Activated CD4-positive, alpha-beta T cell treated with anti-CD3 and anti-CD28 coated beads, Interleukin-2, amount 50 U/mL, for 16 hours (primary cell): ENCODE measurements around the gene RAD51AP1.
A peak's percentile ranks its signal among the peaks of the same experiment; 100 is the strongest.

Experiments
- DNase-seq: peaks from one replicate; pipeline ENCODE4 v3.0.0-alpha.2; 2020

RAD51AP1 gene

GRCh38 chr12:4552191-4552590 lies 13.5 kb downstream of the RAD51AP1 start:
- DNase-seq, result no peak

DNA sequence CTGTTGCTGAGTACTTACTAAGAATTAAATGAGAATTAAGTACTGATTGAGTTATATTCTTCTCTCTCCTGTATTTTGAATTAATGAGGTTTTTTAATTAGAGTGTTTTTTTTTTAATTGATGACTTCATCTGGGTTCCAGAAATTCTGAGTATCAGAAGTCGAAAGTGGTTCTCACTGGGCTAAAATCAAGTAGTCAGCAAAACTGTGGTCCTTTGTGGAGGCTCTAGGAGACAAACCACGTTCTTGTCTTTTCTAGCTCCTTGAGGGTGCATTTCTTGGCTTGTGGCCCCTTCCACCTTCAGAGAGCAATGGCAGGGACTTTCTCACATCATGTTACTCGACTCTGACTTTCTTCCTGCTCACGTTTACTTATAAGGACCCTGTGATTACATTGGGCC lies 15.3 kb downstream of the RAD51AP1 start:
- DNase-seq, result no peak

- no peak for DNase-seq
Observed at GRCh38 chr12:4555804-4556203, 17.1 kb downstream of the RAD51AP1 start.

DNA sequence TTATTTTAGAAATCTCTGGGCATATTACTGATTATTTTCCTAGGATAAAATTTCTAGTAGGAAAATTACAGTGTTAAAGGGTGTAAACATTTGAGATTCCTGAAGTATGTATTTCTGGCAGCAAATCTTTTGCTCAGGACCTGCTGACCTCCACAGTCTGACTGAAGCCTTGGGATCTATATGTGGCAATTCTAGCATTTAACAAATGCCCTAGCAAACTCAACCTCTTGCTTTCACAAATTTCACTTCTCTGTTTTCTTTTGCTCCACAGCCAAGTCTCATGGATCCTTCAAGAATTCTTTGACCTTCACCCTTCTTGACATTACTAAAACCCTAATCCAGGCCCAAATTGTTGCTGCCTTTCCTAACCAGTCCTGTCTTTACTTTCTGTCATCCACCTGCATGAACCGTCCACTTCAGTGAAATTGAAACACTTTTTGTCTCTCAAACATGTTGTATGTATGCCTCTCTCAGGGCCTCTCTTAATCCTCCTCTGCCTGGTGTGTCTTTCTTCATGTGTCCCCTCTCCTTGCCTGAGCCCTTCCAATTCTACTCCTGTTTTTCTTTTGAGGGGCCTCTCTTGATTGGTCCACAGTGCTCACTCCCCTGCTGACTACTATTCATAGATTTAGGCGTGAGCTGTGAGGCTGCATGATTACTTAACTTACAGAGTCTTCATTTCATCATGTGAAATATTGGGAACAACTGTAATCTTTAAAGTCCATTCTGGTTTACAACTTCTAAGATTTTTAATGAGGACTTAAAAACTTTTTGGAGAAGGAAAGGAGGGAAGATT lies 18.2 kb downstream of the RAD51AP1 start:
- DNase-seq, result no peak

GRCh38 chr12:4557586-4557985 lies 18.9 kb downstream of the RAD51AP1 start:
- no peak for DNase-seq

GRCh38 chr12:4558171-4558570 lies 19.5 kb downstream of the RAD51AP1 start:
- no peak for DNase-seq

- DNase-seq, result no peak
Observed at GRCh38 chr12:4562034-4562657, 23.5 kb downstream of the RAD51AP1 start, which contains the start of gene DYRK4. DYRK4 (plus strand) TSS chr12:4562208; CDS start chr12:4562246, 38 bp downstream.

DNA sequence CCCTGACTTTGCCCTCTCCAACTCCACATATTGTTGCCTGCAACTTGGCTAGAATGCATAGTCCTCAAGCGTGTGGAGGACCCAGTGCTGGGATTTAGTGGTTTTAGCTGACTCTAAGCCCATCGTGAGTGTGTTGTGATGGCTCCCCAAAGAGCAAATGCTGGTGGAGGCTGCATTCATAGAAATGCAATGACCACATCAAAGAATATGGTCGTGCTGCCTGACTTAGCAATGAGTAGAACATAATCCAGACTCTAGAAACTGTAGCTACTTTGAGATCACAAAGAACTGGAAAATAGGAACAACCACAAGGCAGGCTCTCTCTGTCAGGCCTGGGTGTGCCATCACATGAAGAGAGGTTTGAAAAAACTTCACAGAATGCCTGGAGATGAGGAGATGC lies 24.6 kb downstream of the RAD51AP1 start:
- DNase-seq, result no peak

DNA sequence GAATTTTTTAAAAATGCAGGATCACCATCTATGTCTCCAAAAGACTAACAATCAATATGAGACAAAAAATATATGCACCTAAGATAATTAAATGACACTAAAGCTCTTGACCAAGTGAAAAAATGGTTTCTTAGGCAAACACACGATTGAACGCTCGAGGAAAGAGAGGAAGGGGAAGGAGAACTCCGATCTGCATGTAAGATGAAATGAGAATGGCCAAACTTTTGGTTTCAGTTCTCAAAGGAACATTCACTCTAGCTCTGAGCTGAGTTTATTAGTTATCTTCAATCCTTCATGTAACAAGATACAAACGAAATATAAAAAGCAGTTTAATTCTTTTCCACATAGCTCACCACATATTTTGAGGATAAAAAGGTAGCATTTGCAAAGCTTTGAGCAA lies 26.1 kb downstream of the RAD51AP1 start:
- DNase-seq, result no peak

DNA sequence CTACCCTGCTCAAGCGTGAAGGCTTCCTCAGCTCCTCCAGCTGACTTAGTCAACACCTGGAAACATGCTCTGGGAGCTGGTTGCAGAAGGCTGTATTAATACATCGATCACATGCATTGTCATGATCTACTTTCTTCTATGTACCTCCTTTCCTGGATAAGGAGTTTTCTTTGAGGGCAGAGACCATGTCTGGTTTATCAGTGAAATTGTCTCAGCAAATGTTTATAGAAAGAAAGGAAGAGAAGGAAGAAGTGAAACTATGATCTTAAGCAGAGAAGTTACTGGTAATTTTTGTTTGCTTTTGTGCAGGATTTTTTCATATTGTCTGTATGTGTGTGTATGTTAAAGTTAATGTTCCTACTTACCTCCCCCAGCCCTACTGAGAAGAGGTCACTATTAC lies 27.8 kb downstream of the RAD51AP1 start:
- DNase-seq, result no peak

DNA sequence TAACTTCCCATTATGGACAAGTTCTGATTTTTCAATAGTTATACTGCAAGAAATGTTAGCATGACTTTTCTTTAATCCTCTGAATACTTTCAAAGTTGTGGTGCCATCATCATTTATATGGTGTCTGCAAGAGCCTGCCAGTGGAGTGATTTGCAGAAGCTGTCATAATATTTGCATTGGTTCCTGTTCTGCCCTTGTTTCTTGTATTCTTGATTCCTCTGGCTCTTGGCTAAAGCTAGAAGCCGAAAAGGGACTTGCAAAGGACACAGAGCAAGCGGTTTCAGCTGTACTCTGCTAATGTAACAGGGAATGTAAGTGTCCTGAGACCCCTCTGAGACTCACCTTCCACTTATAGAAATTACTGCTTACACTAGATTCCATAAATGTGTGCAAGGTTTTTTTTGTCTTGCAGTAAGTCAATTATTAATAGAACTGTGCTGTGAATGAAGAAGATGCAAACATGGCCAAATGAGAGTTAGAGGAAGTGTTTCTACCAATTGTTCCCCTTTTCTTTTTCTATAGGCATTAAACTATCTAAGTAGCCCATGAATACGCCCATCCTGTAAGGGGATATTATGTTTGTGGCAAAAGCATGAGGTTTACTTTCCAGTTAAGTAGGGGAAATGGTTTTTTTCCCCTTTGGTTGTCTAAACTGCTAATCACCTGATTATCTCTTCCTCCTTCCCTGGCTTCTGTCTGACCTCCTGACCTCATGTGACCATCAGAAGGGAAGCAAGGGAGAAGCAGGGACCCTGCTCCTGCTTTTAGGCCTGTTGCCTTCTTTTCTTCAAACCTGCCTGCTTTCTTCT lies 28.6 kb downstream of the RAD51AP1 start:
- no peak for DNase-seq

DNA sequence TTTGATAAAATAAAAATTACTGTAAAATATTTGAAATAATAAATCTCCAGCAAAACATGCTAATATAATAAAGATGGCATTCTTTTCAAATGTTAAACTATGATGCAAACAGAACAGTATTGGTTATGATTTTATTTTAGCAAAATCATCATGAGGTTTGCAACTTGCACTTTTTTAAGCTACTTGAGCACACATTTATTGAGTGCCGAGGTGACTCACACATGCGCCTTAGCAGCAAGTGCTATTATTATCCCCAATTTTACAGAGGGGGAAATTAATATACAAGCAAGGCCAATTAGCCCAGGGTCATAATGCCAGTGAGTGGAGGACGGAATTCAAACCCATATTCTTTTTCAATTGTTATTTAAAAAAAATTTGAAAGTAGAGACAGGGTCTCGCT lies 30.6 kb downstream of the RAD51AP1 start:
- DNase-seq, result no peak

DNA sequence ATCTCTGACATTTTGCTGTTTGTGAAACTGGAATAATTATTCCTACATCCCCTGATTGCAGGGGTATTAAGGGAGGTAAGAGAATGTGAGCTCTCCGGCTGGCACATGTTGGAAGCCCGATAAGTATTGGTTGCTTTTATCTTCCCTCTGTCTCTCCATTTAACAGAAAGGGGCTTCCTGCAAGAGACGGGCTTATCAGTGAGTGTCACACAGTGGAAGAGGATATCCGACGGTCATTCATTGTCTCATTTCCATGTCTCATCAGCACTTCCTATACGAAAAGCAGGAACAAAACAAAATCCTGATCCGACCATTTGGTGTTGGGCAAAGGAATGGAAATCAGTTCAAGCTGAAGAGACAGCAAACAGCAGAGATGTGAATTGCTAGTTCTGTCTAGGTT lies 34.0 kb downstream of the RAD51AP1 start:
- DNase-seq, result no peak

DNA sequence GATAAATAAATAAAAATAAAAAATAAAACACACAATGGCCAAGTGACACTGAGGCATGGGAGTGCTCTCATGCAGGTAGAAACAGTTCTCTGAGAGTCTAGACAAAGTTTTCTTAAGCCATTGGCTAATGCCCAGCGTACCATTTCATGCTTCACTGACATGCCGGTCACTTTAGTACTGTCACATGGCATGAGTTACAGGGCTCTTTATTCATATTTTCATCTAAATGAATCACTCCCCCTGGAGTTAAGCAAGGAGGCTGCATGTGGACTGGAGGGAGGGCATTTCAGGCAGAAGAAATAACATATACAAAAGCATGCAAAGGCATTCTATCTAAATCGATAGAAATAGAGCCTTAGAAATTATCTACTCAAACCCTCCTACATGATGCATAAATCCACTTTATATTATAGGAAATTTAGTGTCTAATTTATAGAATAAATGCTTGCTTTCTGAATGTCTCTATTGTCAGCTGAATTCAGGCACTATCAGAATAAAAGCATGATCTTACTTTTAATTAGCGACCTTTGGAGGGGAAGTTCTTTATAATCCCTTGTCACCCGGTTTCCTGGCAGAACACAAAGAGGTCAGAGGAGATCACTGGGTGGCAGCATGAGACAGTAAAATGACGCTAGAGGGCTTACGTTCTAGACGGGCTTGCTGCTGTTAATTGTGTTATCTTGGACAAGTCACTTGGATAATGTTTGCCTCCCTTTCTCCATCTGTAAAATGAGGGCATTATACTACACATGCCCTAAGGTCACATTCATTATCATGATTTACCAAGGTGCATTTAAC lies 40.8 kb downstream of the RAD51AP1 start:
- peak; percentile 11 for DNase-seq

DNA sequence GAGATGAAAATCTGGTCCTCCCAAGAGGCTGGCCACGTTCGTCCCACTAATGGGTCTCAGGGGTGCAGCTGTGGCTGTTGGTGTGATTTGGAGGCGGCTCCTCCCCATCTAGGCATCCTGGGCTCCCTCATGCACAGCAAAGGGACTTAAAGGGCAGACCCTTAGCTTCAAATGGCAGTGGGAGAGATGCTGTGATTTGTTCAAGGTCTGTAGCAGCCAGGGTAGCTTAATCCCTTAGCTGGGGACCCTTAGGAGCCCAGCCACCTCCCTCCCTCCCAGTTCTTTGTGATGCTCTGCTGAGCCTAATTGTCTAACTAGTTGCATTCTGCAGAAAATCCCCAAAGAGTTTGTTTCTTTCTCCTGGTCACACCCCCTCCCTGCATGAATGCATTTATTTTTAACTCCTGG lies 41.6 kb downstream of the RAD51AP1 start:
- DNase-seq, result no peak

GRCh38 chr12:4584281-4584680 lies 45.6 kb downstream of the RAD51AP1 start:
- no peak for DNase-seq

DNA sequence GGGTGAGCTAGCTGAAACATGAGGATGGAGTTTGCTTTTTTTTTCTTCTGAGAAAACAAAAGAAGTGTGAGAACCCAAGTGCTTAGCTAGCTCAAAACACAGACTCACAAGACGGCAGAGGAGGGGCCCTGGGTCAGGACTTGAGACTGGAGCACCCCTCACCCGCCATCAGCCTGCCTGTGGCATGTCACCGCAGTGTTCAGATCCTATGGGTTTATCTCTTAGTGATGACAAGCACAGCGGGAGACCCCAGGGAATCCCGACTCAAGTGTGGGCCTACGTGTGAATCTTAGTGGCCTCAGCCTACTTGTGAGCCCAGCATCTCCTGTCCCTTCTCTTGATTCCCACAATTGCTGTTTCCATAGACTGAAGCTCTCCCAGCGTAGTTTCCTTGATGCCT lies 46.2 kb downstream of the RAD51AP1 start:
- no peak for DNase-seq

DNA sequence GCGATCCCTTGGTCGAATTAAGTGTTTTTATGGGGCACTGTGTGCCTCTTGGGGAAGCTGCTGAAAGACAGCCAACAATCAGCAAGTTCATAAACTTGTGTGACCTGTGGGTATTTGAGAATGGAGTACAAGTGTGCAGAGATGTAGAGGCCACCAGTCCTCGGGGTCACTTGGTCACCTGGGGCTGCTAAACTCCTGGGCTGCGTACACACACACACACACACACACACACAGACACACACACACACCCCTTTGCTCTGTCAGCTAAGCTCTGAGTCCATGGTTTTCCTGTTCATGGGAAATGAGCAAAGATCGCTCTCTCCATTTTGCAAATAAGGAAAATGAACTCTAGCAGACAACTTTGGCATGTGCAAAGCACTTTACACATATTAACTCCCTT lies 47.8 kb downstream of the RAD51AP1 start:
- no peak for DNase-seq

GRCh38 chr12:4587108-4587507 lies 48.4 kb downstream of the RAD51AP1 start:
- DNase-seq, result no peak

DNA sequence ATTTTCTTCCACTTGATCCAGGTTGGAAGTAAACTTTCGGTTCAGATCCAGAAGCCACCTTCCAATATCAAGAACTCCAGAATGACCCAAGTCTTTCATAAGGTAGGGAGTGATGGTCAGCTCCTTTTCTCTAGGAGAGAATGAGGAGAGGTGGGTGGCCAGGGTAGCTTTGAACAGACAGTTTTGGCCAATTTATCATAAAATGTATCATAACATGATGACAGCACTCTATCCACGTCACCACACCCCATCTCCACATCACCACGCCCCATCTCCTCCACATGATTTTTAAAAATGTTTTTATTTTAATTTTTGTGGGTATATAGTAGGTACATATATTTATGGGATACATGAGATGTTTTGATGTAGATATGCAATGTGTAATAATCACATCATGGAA lies 50.2 kb downstream of the RAD51AP1 start:
- DNase-seq, result no peak

DNA sequence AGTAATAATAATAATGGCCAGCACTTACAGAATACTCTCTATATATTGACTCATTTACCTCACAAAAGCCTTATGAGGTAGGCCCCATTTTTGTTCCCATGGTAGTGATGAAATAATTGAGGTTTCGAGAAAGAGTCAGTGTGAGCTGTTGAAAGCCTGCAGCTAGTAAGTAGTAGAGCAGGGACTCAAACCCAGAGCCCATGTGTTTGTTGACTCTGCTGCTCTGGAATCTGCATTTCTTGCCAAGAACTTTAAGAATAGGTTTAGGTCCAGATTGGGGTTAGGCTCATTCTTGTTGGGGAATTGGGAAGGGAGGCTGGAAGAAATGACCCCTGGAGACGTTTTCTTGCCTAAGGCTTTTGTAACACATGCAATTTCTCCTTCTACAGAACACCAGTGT lies 51.3 kb downstream of the RAD51AP1 start:
- DNase-seq, result no peak

DNA sequence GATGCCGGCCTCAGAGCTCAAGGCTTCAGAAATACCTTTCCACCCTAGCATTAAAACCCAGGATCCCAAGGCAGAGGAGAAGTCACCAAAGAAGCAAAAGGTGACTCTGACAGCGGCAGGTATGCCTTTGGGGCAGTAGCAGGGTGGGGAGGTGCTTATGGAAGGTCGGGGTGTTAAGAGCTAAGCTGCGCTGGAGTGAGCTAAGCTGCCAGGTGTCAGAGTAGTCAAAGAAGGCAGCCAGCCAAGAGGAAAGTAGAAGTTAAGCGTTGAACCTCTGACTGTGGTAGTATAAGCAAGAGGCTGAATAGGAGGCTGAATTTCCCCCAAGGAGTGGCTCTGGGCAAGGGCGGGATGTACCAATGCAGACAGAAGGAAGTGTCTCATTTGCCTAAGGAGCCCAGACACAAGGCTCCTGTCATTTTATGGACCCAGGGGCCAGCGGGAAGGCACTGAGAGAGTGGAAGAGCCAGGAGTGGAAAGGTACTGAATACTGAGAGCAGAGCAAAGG lies 52.5 kb downstream of the RAD51AP1 start:
- DNase-seq, result no peak

DNA sequence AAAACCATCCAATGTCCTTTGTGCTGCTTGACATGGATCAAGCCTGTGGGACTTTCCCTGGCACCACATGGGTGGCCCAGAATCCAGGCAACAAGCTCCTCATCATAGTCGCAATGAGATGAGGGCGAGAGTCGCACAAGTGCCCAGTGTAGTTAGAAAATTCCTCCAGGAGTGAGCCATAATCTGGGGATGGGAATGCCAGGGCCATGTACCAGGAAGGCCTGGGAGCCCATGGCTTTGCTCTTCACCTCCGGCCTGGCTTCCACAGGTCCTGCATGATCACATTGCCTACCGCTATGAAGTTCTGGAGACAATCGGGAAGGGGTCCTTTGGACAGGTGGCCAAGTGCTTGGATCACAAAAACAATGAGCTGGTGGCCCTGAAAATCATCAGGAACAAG lies 57.2 kb downstream of the RAD51AP1 start:
- DNase-seq, result no peak
